ENCODE results near the gene FTO.

The FTO gene

GRCh38 chr16:54102888-54103866 lies 399.2 kb downstream of the FTO start:
- H3K27me3 Mint-ChIP-seq: no peaks in the 10 kb centered on the region
- no peaks in the 10 kb centered on the region for H3K4me1 Mint-ChIP-seq
- no peaks in the 10 kb centered on the region for H3K9me3 Mint-ChIP-seq
- no peak overlapping the region for H3K4me3 Mint-ChIP-seq
- ATAC-seq: no peak
- no peak overlapping the region for H3K27ac Mint-ChIP-seq
- peaks cover 19% of the 10 kb centered on the region for H3K36me3 Mint-ChIP-seq

- Mint-ChIP-seq H3K36me3 (peaks cover 23% of the 10 kb centered on the region), H3K27me3 (no peaks in the 10 kb centered on the region), H3K4me3 (no peak overlapping the region), H3K9me3 (no peaks in the 10 kb centered on the region), H3K27ac (no peak overlapping the region), H3K4me1 (no peaks in the 10 kb centered on the region)
- ATAC-seq: no peak
Observed at GRCh38 chr16:54106057-54106456, 402.1 kb downstream of the FTO start.

GRCh38 chr16:54107583-54108202 lies 403.7 kb downstream of the FTO start:
- Mint-ChIP-seq H3K9me3 (no peaks in the 10 kb centered on the region), H3K27me3 (no peaks in the 10 kb centered on the region), H3K4me1 (no peaks in the 10 kb centered on the region), H3K36me3 (peaks cover 32% of the 10 kb centered on the region), H3K27ac (no peak overlapping the region), H3K4me3 (no peak overlapping the region)
- ATAC-seq: no peak

GRCh38 chr16:54110016-54110981 lies 406.3 kb downstream of the FTO start:
- Mint-ChIP-seq H3K4me3 (no peak overlapping the region), H3K27me3 (no peaks in the 10 kb centered on the region), H3K27ac (no peak overlapping the region), H3K36me3 (peaks cover 49% of the 10 kb centered on the region), H3K9me3 (no peaks in the 10 kb centered on the region), H3K4me1 (no peaks in the 10 kb centered on the region)
- ATAC-seq: no peak

DNA sequence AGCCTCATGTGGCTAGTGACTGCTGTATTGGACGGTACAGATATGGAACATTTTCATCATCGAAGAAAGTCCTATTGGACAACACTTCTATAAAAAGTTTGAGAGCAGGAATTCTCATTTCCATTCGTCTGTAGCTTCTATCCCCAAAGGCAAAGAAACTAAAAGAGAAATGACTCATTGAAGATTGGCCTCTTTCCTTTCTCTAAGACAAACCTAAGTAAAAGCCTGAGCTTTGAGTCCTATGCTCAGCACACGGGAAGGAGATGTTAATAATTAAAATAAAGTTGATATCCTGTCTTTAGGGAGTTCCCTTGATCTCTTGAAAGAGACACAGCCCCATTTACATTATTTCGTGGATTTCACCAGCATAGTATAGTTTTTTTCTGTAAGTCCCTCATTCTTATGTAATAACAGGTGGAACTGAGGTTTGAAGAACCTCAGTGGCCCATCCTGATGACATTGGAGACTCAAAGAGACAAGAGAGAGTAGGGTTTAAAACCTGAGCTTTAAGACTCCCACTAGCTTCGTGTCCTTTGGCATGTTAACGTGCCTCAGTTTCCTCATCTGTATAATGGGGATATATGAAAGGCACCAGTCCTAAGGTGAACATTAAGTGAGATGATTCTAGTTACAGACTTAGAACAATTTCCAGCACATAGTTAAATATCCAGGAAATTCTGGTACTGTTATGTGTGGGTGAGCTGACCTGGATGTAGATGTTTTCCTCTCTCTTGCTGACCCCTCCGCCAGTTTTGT lies 408.7 kb downstream of the FTO start:
- no peak for ATAC-seq
- Mint-ChIP-seq H3K27ac (no peak overlapping the region), H3K36me3 (peaks cover 65% of the 10 kb centered on the region), H3K9me3 (no peaks in the 10 kb centered on the region), H3K4me1 (no peaks in the 10 kb centered on the region), H3K4me3 (no peak overlapping the region), H3K27me3 (no peaks in the 10 kb centered on the region)

GRCh38 chr16:54115558-54115957 lies 411.6 kb downstream of the FTO start:
- no peak for ATAC-seq
- Mint-ChIP-seq H3K27ac (no peak overlapping the region), H3K4me3 (no peak overlapping the region), H3K4me1 (no peaks in the 10 kb centered on the region), H3K9me3 (no peaks in the 10 kb centered on the region), H3K27me3 (no peaks in the 10 kb centered on the region), H3K36me3 (peaks cover 70% of the 10 kb centered on the region)

DNA sequence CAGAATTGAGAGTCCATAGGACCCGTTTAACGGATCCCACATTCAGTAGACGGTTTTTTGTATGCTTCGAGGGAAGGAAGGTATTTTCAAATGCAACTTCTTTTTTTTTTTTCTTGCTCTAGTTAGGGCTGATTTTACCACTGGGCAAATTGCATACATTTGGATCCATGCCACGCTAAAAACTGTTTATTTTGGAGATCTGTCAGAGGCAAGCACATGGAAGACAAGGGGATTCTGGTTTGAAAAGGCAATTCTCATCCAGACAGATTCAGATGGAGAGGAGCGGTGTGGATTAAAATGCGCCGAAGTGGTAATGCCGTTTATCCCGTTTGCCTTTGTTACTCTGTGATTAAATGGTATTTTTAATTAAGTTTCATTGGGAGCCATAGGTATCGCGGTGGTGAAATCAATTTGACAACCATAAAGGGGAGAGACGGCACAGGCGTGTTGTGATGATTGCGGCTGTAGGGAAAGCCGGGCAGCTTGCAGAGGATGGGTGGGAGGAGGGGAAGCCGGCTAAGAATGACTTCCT lies 412.2 kb downstream of the FTO start:
- Mint-ChIP-seq H3K4me3 (no peak overlapping the region), H3K9me3 (no peaks in the 10 kb centered on the region), H3K36me3 (peaks cover 66% of the 10 kb centered on the region), H3K27ac (no peak overlapping the region), H3K4me1 (no peaks in the 10 kb centered on the region), H3K27me3 (no peaks in the 10 kb centered on the region)
- no peak for ATAC-seq

GRCh38 chr16:54118846-54119245 lies 414.9 kb downstream of the FTO start:
- no peak overlapping the region for H3K27ac Mint-ChIP-seq
- no peak overlapping the region for H3K4me3 Mint-ChIP-seq

DNA sequence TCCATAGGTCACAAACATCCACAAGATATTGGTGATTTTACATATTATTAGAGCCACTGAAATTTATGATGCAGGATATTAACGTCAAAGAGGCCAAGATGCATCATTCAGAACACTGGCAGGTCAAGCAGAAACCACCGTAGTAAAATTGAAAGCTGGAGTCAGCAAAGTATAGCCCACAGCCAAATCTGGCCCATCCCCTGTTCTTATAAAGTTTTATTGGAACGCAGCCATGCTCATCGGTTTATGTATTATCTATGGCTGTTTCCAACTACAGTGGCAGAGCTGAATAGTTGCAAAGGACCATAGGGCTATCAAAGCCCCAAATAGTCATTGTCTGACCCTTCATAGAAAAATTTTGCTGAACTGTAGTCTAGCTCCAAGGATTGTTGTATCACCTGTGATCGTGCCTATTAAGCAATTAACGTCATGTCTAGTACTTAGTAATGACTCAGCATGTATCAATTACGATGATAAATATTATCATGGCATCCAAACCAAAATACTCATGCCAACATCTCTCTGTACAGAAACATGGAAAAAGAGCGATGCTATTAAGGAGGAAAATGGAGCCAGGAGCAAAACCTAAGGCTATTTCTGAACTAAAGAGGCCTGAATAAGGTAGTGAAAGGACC lies 417.0 kb downstream of the FTO start:
- no peak for ATAC-seq
- Mint-ChIP-seq H3K9me3 (no peaks in the 10 kb centered on the region), H3K27ac (no peak overlapping the region), H3K36me3 (peaks cover 18% of the 10 kb centered on the region), H3K4me1 (no peaks in the 10 kb centered on the region), H3K4me3 (no peak overlapping the region), H3K27me3 (no peaks in the 10 kb centered on the region)

More at GRCh38 chr16:54118846-54119245, 414.9 kb downstream of the FTO start:
- H3K27me3 Mint-ChIP-seq: no peaks in the 10 kb centered on the region
- no peak for ATAC-seq
- peaks cover 39% of the 10 kb centered on the region for H3K36me3 Mint-ChIP-seq
- no peaks in the 10 kb centered on the region for H3K4me1 Mint-ChIP-seq
- no peaks in the 10 kb centered on the region for H3K9me3 Mint-ChIP-seq

GRCh38 chr16:54121539-54122295 lies 417.8 kb downstream of the FTO start:
- no peaks in the 10 kb centered on the region for H3K4me1 Mint-ChIP-seq
- H3K4me3 Mint-ChIP-seq: no peak overlapping the region
- peaks cover 14% of the 10 kb centered on the region for H3K36me3 Mint-ChIP-seq
- H3K27me3 Mint-ChIP-seq: no peaks in the 10 kb centered on the region
- no peaks in the 10 kb centered on the region for H3K9me3 Mint-ChIP-seq
- no peak overlapping the region for H3K27ac Mint-ChIP-seq
- no peak for ATAC-seq

DNA sequence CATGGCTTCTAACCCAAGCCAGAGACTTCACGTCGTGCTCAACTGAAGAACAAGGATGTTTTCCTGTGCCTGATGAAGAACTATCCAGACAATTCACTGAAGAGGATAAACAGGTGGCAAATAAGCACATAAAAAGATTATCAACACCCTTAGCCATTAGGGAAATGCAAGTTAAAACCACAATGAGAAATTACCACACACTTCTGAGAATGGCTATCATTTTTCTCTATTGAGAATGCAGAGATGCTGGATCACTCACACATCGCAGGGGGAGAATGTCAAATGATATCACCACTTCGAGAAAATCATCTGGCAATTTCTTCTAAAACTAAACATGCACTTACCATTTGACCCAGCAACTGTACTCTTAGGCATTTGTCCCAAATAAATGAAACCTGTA lies 419.8 kb downstream of the FTO start:
- no peaks in the 10 kb centered on the region for H3K4me1 Mint-ChIP-seq
- H3K27ac Mint-ChIP-seq: no peak overlapping the region
- no peaks in the 10 kb centered on the region for H3K27me3 Mint-ChIP-seq
- H3K36me3 Mint-ChIP-seq: no peaks in the 10 kb centered on the region
- no peak for ATAC-seq
- H3K4me3 Mint-ChIP-seq: no peak overlapping the region
- no peaks in the 10 kb centered on the region for H3K9me3 Mint-ChIP-seq

- H3K4me3 Mint-ChIP-seq: no peak overlapping the region
- H3K4me1 Mint-ChIP-seq: no peaks in the 10 kb centered on the region
- no peak for ATAC-seq
- H3K9me3 Mint-ChIP-seq: peaks cover under 1% of the 10 kb centered on the region
- H3K27ac Mint-ChIP-seq: no peak overlapping the region
- H3K36me3 Mint-ChIP-seq: no peaks in the 10 kb centered on the region
- no peaks in the 10 kb centered on the region for H3K27me3 Mint-ChIP-seq
Observed at GRCh38 chr16:54125751-54126655, 422.0 kb downstream of the FTO start.

DNA sequence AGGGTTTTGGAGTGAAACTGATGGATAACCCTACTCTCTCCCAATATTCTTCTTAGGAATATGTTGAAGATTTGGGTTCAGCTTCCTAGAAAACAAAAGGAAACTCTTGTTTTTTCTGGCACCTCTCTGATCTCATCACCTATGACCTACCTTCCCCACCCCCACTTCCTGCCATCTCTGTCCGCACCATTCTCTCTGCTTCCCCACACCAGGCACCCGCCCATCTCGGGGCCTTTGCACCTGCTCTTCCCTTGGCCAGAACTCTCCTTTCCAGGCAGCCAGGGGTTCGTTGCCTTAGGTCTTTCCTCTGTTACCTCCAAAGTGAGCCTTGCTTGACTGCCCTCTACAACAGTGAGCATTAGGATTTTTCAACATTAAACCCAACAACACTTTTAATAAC lies 423.0 kb downstream of the FTO start:
- Mint-ChIP-seq H3K27me3 (no peaks in the 10 kb centered on the region), H3K9me3 (peaks cover 3% of the 10 kb centered on the region), H3K36me3 (no peaks in the 10 kb centered on the region), H3K27ac (no peak overlapping the region), H3K4me1 (no peaks in the 10 kb centered on the region), H3K4me3 (no peak overlapping the region)
- ATAC-seq: no peak

Data from stimulated activated memory B cell treated with anti-CD40 and anti-IgM and Interleukin-4, amounts not matched to agents 10 μg/mL and 1 μg/mL and 100 μg/mL, for 72 hours (primary cell).